MM.1S (cell line): ENCODE data around the gene GPD1.

Experiments
- CTCF ChIP-seq: fragments of 300-600 bp; sonication (generic); IDR thresholded peaks from 2 replicates; pipeline ENCODE4 v1.5.1; 2016; ENCODE audit warnings: antibody characterized with exemption, low read length, mixed read lengths
- EZH2 ChIP-seq: fragments of 300-600 bp; sonication (generic); optimal IDR thresholded peaks from 2 replicates; pipeline ENCODE3; 2017; ENCODE audit warnings: low read depth, mild to moderate bottlenecking, antibody characterized with exemption, low read length, mixed read lengths

- TF ChIP-seq CTCF (no peak), EZH2 (no peak)
Observed at GRCh38 chr12:50127546-50127945, 23.7 kb downstream of the GPD1 start.
